GM23248 (cell line): ENCODE measurements around the gene SLC6A20. TPM values are rescaled to one million over a fixed set of nuclear protein-coding genes. Genes with fewer than 3 reads are reported as not detected.

ENCODE experiments used
- DNase-seq: peaks from one replicate; pipeline ENCODE4 v3.0.0-alpha.2; 2015
- H2AFZ ChIP-seq: fragments of 200-600 bp; sonication (generic); 2 replicates; pipeline ENCODE4 v1.6.1; 2016; ENCODE audit warnings: antibody characterized with exemption
- H3F3A ChIP-seq: fragments of 200-600 bp; sonication (generic); 2 replicates; pipeline ENCODE4 v1.6.1; 2016; ENCODE audit warnings: mild to moderate bottlenecking, antibody characterized with exemption, mixed run types; ENCODE audit not compliant: insufficient read depth
- H3K27ac ChIP-seq: fragments of 200-600 bp; sonication (generic); 2 replicates; pipeline ENCODE4 v1.5.1; 2016; ENCODE audit warnings: mild to moderate bottlenecking
- H3K27me3 ChIP-seq: fragments of 200-600 bp; sonication (generic); replicated peaks from 2 replicates; pipeline ENCODE4 v1.6.1; 2016; ENCODE audit warnings: mild to moderate bottlenecking; ENCODE audit not compliant: insufficient read depth
- H3K36me3 ChIP-seq: fragments of 200-600 bp; sonication (generic); 2 replicates; pipeline ENCODE4 v1.6.1; 2016; ENCODE audit warnings: low read depth, mild to moderate bottlenecking
- H3K4me1 ChIP-seq: fragments of 200-600 bp; sonication (generic); 2 replicates; pipeline ENCODE4 v1.6.1; 2016; ENCODE audit warnings: mild to moderate bottlenecking; ENCODE audit not compliant: insufficient read depth
- H3K4me2 ChIP-seq: fragments of 200-600 bp; sonication (generic); one replicate; pipeline ENCODE4 v1.6.1; 2016; ENCODE audit warnings: mild to moderate bottlenecking; ENCODE audit not compliant: unreplicated experiment
- H3K4me3 ChIP-seq: fragments of 200-600 bp; sonication (generic); 2 replicates; pipeline ENCODE4 v1.5.1; 2016; ENCODE audit warnings: mild to moderate bottlenecking
- H3K79me2 ChIP-seq: fragments of 200-600 bp; sonication (generic); 2 replicates; pipeline ENCODE4 v1.6.1; 2016; ENCODE audit warnings: mild to moderate bottlenecking; ENCODE audit not compliant: insufficient read depth
- H3K9ac ChIP-seq: fragments of 200-600 bp; sonication (generic); 2 replicates; pipeline ENCODE4 v1.6.1; 2016; ENCODE audit warnings: mild to moderate bottlenecking
- H3K9me2 ChIP-seq: fragments of 200-600 bp; sonication (generic); 2 replicates; pipeline ENCODE4 v1.6.1; 2016; ENCODE audit warnings: mixed run types, mild to moderate bottlenecking, moderate library complexity; ENCODE audit not compliant: insufficient read depth
- H3K9me3 ChIP-seq: fragments of 200-600 bp; sonication (generic); one replicate; pipeline ENCODE4 v1.6.1; 2017; ENCODE audit warnings: low read depth
- H4K20me1 ChIP-seq: fragments of 200-600 bp; sonication (generic); 2 replicates; pipeline ENCODE4 v1.6.0; 2016; ENCODE audit not compliant: insufficient read depth
- EZH2 ChIP-seq: fragments of 200-600 bp; sonication (generic); IDR thresholded peaks from 2 replicates; pipeline ENCODE4 v1.6.1; 2018; ENCODE audit warnings: antibody characterized with exemption, mild to moderate bottlenecking; ENCODE audit not compliant: insufficient read depth, poor library complexity, severe bottlenecking
- EZH2phosphoT487 ChIP-seq: fragments of 200-600 bp; sonication (generic); IDR thresholded peaks from 2 replicates; pipeline ENCODE4 v1.6.1; 2018; ENCODE audit warnings: antibody characterized with exemption, moderate library complexity, mild to moderate bottlenecking, low read depth; ENCODE audit not compliant: insufficient read depth
- WGBS, 2 experiments: methylation state at CpG; one replicate each; pipeline ENCODE4 v1.1.6; 2015 to 2017; ENCODE audit warnings: low lambda C conversion rate in 2 of 2, low coverage in 1 of 2; ENCODE audit errors: missing lambda C conversion rate in 2 of 2; 5-methylcytosine and 5-hydroxymethylcytosine counted together
- in situ Hi-C: fragments of 300-500 bp; cut with MboI; formaldehyde crosslinking; loops from 2 replicates; pipeline ENCODE4 v1.15.0; 2020
- polyA plus RNA-seq: library from polyadenylated mRNA; unstranded; fragments of >200 nt; fragmentation: Nextera tagmentation; extraction: Ambion mirVana; gene quantifications from 2 replicates; pipeline ENCODE4 v1.2.1, GENCODE V29; 2016
- total RNA-seq: library from RNA; depleted of rRNA; stranded (reverse); fragments of >200 nt; shearing (Covaris generic); gene quantifications from 2 replicates; pipeline ENCODE4 v1.2.3, GENCODE V29; 2014

The SLC6A20 gene
- total and polyA plus RNA-seq, 2 experiments from 2014 or later: not detected

DNA sequence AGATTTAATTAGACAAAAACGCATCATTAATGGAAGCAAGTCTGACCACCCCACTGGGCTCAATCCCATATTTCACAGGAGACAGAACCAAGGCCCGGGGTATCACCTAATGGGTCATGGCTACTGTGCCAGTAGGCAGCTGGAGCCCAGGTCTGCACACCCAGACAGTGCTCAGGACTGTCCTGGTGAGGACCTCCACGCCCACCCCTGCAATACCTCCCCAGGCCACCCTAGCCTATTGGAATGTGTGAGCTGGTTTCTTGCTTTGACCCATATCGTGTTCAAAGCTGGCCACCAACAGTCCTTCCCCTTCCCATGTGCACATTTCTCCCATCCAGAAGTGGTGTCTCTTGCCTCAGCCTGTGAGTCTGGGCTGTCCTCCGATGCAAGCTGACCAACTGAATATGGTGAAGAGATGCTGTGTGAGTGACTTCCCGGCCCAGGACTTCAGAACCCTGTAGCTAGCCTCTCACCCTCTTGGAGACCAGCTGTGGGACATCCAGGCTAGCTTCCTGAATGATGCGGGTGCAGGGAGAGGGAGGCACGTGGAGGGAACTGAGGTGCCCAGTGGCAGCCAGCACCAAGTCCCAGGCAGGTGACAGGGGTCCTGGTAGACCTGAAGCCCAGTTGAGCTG, 19.1 kb downstream of the SLC6A20 start:
- no peaks in the 10 kb centered on the region for H3K9me2 ChIP-seq
- H3K4me1 ChIP-seq: no peaks in the 10 kb centered on the region
- H3K79me2 ChIP-seq: no peaks in the 10 kb centered on the region
- H3K27ac ChIP-seq: no peak overlapping the region
- no peak overlapping the region for H3K9ac ChIP-seq
- TF ChIP-seq EZH2phosphoT487 (no peak), EZH2 (no peak)
- H3K36me3 ChIP-seq: no peaks in the 10 kb centered on the region
- H3K9me3 ChIP-seq: no peaks in the 10 kb centered on the region
- H4K20me1 ChIP-seq: no peaks in the 10 kb centered on the region
- no peaks in the 10 kb centered on the region for H3F3A ChIP-seq
- no peak for DNase-seq
- peaks cover 33% of the 10 kb centered on the region for H3K27me3 ChIP-seq
- H3K4me2 ChIP-seq: no peak overlapping the region
- WGBS, 2 experiments: 59 to 60% methylated on average over 8 of the region's 8 CpGs
- no peak overlapping the region for H2AFZ ChIP-seq
- in situ Hi-C loops: no loop called here
- H3K4me3 ChIP-seq: no peak overlapping the region

DNA sequence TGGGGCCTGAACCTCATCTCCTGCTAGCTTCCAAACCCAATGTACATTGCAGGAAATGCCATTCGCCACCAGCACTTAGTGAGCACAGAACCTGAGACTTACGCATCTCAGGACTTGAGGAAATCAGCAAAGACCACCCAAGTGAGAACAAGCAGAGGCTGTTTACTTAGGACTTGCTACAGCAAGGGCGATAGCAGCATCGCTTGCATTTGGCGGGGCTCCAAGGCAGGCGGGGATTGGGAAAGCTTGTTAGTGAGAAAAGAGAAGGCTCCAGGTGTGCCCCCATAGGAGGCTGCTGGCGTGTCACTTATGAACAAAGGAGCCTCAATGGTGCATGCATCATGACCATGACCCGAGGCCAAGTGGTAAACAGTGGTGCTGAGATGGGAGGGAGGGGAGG, 19.7 kb downstream of the SLC6A20 start:
- in situ Hi-C loops: no loop called here

GRCh38 chr3:45776301-45776595, 20.1 kb downstream of the SLC6A20 start:
- Histone ChIP-seq H3K4me2 (no peak overlapping the region), H4K20me1 (no peaks in the 10 kb centered on the region), H3K4me3 (no peak overlapping the region), H3F3A (no peaks in the 10 kb centered on the region), H3K4me1 (no peaks in the 10 kb centered on the region), H3K27ac (no peak overlapping the region), H3K79me2 (no peaks in the 10 kb centered on the region), H3K9ac (no peak overlapping the region), H3K9me2 (no peaks in the 10 kb centered on the region), H2AFZ (no peak overlapping the region), H3K27me3 (peaks cover 33% of the 10 kb centered on the region), H3K9me3 (no peaks in the 10 kb centered on the region), H3K36me3 (no peaks in the 10 kb centered on the region)
- in situ Hi-C loops: no loop called here
- DNase-seq: no peak
- TF ChIP-seq EZH2 (no peak), EZH2phosphoT487 (no peak)
- 47 to 54% methylated on average over 3 of the region's 3 CpGs for WGBS, 2 experiments

More for the DNA sequence above, 19.7 kb downstream of the SLC6A20 start:
- no peak overlapping the region for H3K4me2 ChIP-seq
- no peaks in the 10 kb centered on the region for H4K20me1 ChIP-seq
- no peaks in the 10 kb centered on the region for H3K9me3 ChIP-seq
- H3K27ac ChIP-seq: no peak overlapping the region
- no peak overlapping the region for H3K4me3 ChIP-seq
- no peaks in the 10 kb centered on the region for H3K4me1 ChIP-seq
- no peak for TF ChIP-seq EZH2
- TF ChIP-seq EZH2phosphoT487: no peak
- no peak for DNase-seq
- H3K36me3 ChIP-seq: no peaks in the 10 kb centered on the region
- peaks cover 33% of the 10 kb centered on the region for H3K27me3 ChIP-seq
- no peaks in the 10 kb centered on the region for H3F3A ChIP-seq
- H3K9ac ChIP-seq: no peak overlapping the region
- WGBS, 2 experiments: 65 to 69% methylated on average over 8 of the region's 8 CpGs
- no peaks in the 10 kb centered on the region for H3K9me2 ChIP-seq
- no peak overlapping the region for H2AFZ ChIP-seq
- H3K79me2 ChIP-seq: no peaks in the 10 kb centered on the region

DNA sequence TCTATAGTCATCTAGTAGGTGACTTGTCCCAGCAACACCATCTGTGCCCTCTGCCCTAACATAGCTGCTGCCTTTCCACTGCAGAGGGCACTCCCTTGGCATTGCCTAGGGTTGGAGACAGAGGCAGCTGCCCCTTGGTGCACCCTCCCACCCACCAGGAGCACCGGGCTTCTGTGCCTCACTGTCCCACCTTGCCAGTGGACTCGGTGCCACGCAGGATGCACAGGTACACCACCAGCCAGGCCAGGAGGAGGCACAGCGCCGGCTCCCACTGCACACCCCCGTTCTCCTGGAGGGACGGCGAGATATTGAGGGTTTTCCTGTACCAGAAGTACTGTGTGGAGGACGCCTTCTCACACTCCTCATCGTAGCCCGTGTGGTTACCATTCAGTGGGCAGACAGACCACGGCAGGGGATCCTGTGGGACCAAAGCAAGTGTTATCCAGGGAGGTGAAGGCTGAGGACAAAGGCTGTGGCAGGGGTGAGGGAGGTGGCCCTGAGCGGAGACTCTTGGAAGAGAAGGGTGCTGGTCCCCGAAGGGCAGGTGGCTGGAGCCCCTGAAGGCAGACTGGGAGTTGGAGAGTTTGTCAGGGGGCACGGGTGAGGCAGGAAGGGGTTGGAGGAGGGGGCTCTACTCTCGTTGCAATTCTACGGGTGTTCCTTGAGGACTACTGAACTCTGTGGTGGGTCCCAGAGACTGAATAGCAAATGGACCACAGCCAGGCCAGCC, 20.6 kb downstream of the SLC6A20 start:
- H3K4me3 ChIP-seq: no peak overlapping the region
- H4K20me1 ChIP-seq: no peaks in the 10 kb centered on the region
- no peak overlapping the region for H3K9ac ChIP-seq
- no peaks in the 10 kb centered on the region for H3K79me2 ChIP-seq
- DNase-seq: no peak
- peaks cover 33% of the 10 kb centered on the region for H3K27me3 ChIP-seq
- H3K4me2 ChIP-seq: no peak overlapping the region
- no peak overlapping the region for H3K27ac ChIP-seq
- no peaks in the 10 kb centered on the region for H3K4me1 ChIP-seq
- no peaks in the 10 kb centered on the region for H3F3A ChIP-seq
- H2AFZ ChIP-seq: no peak overlapping the region
- TF ChIP-seq EZH2 (no peak), EZH2phosphoT487 (no peak)
- 60 to 68% methylated on average over 13 to 17 of the region's 17 CpGs for WGBS, 2 experiments
- no peaks in the 10 kb centered on the region for H3K36me3 ChIP-seq
- in situ Hi-C loops: no loop called here
- H3K9me2 ChIP-seq: no peaks in the 10 kb centered on the region
- H3K9me3 ChIP-seq: no peaks in the 10 kb centered on the region
